Fibroblast of the aortic adventitia (primary cell): ENCODE results near the gene MRPL14. TPM values are rescaled to one million over a fixed set of nuclear protein-coding genes. Genes with fewer than 3 reads are reported as not detected.

Experiments used
- DNase-seq: peaks from one replicate; pipeline ENCODE4 v3.0.0-alpha.2; 2010; ENCODE audit warnings: low read depth
- H3K4me3 ChIP-seq: 2 replicates; pipeline ENCODE4 v1.5.1; 2011; ENCODE audit warnings: low read depth, mild to moderate bottlenecking, control low read depth, low read length, moderate library complexity
- total RNA-seq: library from RNA; depleted of rRNA; stranded (reverse); fragments of >200 nt; gene quantifications from 2 replicates; pipeline ENCODE4 v1.2.3, GENCODE V29; 2012; ENCODE audit warnings: low replicate concordance
- TF ChIP-seq, protein P1 (sequence below): IDR thresholded peaks from 2 replicates; pipeline ENCODE4 v1.5.1; 2011; ENCODE audit warnings: mild to moderate bottlenecking, low read length, control low read depth, inconsistent platforms; ENCODE audit not compliant: insufficient read depth

Gene MRPL14
- total RNA-seq, 1 donor = 34.5 TPM

DNA sequence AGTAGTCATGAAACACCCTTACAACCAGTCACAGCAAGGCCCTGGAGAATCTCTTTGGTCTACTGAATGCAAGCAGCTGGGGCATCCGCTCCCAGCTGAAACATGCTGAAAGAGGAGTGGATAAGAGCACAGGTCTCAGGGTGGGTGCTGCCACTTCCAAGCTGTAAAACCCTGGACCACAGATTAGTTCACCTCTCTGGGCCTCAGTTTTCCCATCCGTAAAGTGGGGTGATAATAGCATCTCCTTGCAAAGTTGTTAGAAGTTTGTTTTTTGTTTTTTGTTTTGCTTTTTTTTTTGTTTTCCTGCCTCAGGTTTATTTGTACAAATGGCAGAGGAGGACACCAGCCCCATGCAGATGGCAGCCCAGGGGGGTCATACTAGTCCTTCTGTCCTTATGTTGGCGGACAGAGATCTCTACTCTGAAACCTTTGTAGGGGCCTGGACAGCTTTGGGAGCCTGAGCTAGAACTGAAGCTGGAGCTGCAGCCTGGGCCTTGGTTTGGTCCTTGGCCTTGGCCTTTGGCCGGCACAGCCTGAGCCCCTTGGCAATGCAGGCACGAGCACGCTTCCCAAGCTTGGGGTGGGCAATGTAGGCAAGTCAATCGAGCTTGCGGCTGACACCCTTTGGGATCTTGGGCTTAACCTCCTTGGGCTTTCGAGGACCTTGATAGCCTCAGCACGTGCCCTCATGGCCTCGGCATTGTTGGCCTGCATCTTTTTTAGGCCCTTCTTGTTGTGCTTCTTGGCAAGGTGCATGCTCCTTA is 38.2 kb downstream of the MRPL14 start:
- H3K4me3 ChIP-seq = no peak overlapping the region
- TF ChIP-seq, protein P1, sequence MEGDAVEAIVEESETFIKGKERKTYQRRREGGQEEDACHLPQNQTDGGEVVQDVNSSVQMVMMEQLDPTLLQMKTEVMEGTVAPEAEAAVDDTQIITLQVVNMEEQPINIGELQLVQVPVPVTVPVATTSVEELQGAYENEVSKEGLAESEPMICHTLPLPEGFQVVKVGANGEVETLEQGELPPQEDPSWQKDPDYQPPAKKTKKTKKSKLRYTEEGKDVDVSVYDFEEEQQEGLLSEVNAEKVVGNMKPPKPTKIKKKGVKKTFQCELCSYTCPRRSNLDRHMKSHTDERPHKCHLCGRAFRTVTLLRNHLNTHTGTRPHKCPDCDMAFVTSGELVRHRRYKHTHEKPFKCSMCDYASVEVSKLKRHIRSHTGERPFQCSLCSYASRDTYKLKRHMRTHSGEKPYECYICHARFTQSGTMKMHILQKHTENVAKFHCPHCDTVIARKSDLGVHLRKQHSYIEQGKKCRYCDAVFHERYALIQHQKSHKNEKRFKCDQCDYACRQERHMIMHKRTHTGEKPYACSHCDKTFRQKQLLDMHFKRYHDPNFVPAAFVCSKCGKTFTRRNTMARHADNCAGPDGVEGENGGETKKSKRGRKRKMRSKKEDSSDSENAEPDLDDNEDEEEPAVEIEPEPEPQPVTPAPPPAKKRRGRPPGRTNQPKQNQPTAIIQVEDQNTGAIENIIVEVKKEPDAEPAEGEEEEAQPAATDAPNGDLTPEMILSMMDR = no peak
- no peak for DNase-seq

DNA sequence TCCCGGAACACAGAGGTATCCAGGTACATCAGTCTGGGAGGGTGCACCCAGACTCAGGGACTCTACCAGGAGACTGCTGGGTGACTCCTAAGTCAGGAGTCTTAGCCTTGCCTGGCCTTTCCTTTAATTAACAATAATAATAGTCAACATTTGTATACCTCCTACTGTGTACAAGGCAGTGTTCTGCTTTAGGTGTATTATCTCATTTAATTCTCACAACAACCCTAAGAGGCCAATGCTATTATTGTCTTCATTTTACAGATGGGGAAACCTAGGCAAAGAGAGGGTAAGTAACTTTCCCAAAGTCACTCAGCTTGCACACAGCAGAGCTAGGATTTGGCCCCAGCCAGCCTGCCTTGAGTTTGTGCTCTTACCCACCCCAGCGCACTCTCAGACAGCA is 39.6 kb downstream of the MRPL14 start:
- TF ChIP-seq, protein P1 = no peak
- H3K4me3 ChIP-seq = no peak overlapping the region
- DNase-seq = no peak

DNA sequence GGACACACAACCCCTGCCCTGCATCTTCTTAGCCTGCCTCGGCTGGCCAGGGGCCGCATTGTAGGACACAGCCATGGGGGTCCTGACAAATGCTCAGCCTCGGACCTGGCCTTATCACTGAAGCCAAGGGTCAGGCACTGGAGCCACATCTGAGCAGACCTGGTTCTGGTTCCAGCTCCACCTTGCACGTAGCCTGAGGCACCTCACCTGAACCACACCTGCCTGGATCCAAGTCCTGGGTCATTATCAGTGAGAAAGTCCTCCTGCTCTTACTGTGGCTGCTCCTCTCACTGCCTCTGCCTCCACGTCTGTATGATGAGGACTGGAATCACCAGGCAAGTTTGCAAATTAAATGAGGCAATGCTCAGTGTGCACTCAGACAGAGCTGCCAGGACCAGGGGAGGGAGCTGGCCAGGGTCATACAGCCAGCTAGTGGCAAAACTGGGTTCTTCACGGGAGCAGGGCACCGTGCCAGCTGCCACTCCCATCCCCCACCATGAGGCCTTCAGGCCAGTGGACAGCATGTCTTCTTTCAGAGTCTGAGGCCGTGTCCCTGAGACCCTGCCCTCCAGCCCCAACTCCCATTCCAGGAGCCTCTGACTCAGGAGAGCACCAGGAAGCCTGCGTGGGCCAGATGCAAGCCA is 40.2 kb downstream of the MRPL14 start:
- H3K4me3 ChIP-seq = no peak overlapping the region
- TF ChIP-seq, protein P1 = no peak
- no peak for DNase-seq

DNA sequence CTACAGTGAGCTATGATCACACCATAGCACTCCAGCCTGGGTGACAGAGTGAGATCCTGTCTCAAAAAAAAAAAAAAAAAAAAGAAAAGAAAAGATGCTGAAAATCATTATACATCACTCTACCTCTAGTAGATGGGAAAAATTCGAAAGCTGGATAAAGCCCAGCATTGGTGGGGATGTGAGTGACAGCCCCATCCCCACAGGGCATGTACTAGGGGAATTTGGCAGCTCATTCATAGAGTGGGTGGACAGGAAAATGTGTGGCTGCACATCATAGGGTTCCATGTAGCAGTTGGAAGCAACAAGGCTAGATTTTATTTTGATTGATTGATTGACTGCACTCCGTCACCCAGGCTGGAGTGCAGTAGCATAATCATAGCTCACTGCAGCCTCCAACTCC is 42.0 kb downstream of the MRPL14 start:
- TF ChIP-seq, protein P1 = no peak
- no peak for DNase-seq
- no peak overlapping the region for H3K4me3 ChIP-seq

DNA sequence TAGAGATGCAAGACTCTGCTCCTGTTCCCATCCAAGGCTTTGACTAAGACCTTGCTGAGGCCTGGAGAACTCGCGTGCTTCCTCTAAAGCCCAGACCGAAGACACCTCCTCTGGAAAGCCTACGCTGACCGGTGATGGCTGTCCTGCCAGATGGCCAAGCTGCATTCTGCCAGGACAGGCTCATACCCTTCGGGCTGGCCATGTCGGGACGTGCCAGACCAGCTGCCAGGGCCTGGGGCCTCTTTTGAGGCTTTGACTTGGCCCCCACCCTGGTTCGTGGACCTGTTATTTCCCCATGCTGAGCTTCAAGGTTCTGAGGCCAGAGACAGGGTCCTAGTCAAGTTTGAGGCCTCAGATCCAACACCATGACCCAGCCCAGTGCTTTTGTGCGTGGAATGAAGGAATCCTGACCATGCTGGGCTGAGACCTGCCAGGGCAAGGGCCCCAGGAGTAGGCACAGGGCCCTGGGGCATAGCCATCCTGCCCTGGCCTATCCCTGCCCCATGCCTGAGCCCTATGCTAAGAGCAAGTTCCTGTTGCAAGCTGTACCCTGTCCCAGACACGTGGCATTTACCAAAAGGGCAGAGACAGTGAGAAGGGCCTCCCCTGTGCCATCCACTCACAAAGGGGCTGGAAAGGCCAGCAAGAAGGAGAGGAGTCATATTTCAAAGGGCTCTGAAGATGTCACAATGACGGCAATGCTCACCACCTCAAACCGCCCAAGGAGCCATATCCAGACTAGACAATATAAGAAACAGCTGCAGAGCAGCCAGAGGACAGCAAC is 42.8 kb downstream of the MRPL14 start:
- DNase-seq = no peak
- TF ChIP-seq, protein P1 = no peak
- no peak overlapping the region for H3K4me3 ChIP-seq

DNA sequence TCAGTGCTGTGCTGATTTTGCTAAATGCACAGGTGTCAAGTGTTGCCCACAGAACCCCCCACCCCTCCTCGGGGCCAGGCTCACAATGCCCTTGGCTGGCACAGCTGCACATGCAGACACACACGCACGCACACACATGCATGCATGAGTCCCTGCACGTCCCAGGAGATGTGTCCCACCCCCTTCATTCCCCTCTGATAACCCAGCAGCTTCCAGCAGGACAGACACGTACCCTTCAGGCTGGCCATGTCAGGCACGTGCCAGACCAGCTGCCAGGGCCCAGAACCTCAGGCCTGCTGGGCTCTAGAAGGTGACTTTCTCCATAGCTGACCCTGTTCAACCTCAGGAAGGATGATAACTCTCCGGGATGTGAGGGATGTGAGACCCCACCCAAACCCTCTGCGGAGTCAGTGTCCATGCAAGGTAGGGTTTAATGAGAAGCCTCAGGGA is 44.4 kb downstream of the MRPL14 start:
- TF ChIP-seq, protein P1 = no peak
- no peak for DNase-seq
- no peak overlapping the region for H3K4me3 ChIP-seq
